Gastrocnemius medialis (tissue), 4 donors: ENCODE data around the gene TAF7L. TPM values are rescaled to one million over a fixed set of nuclear protein-coding genes. Genes with fewer than 3 reads are reported as not detected.

ENCODE experiments used
- ATAC-seq, 2 donors: fragments of 150-250 bp; one replicate each; pipeline ENCODE4 v1.9.1; 2016
- DNase-seq, 2 donors: peaks; one replicate each; pipeline ENCODE4 v3.0.0-alpha.2; 2019
- H3K27ac ChIP-seq, 4 donors: fragments of 200-600 bp; sonication (generic); 1 replicate in 1 of 4; 2 replicates in 3 of 4; pipeline ENCODE4 v1.5.1; 2016 to 2018; ENCODE audit warnings: mild to moderate bottlenecking in 2 of 4, moderate library complexity in 1 of 4
- H3K27me3 ChIP-seq, 3 donors: fragments of 200-600 bp; sonication (generic) in 2 of 3; 1 replicate in 1 of 3; 2 replicates in 2 of 3; pipeline versions ENCODE4 v1.5.1 to v1.6.0; 2016 to 2019; ENCODE audit warnings: mild to moderate bottlenecking in 1 of 3, moderate library complexity in 1 of 3
- H3K36me3 ChIP-seq, 2 donors: fragments of 200-600 bp; sonication (generic) in 1 of 2; one replicate each; pipeline ENCODE4 v1.5.1; 2017 to 2018
- H3K4me1 ChIP-seq, 2 donors: fragments of 200-600 bp; sonication (generic) in 1 of 2; one replicate each; pipeline ENCODE4 v1.5.1; 2016 to 2017; ENCODE audit warnings: mild to moderate bottlenecking in 2 of 2
- H3K4me3 ChIP-seq, 4 donors: fragments of 200-600 bp; sonication (generic) in 3 of 4; 1 replicate in 1 of 4; 2 replicates in 3 of 4; pipeline ENCODE4 v1.5.1; 2016 to 2019; ENCODE audit warnings: mild to moderate bottlenecking in 2 of 4
- H3K9me3 ChIP-seq, 3 donors: fragments of 200-600 bp; sonication (generic) in 2 of 3; 1 replicate in 1 of 3; 2 replicates in 2 of 3; pipeline ENCODE4 v1.5.1; 2016 to 2019
- POLR2A ChIP-seq, 2 donors: fragments of 450-650 bp; IDR thresholded peaks; one replicate each; pipeline ENCODE4 v1.6.1; 2017; ENCODE audit warnings: antibody characterized with exemption in 2 of 2, mild to moderate bottlenecking in 2 of 2, moderate library complexity in 2 of 2
- in situ Hi-C, 4 donors: fragments of 200-750 bp; cut with MboI; loops; one replicate each; pipeline versions ENCODE4 v1.15.0 to v1.8.0; 2017; ENCODE audit warnings: low sequenced_read_pairs in 4 of 4
- intact Hi-C: fragments of 100-400 bp; cut with DNase I; formaldehyde crosslinking; loops from one replicate; pipeline ENCODE4 v1.15.1; 2023; ENCODE audit warnings: low total_unique reads
- total RNA-seq, 4 donors: library from RNA; depleted of rRNA; stranded (reverse); fragments of >200 nt; gene quantifications; one replicate each; pipeline versions ENCODE4 v1.1.0 to v1.2.3, GENCODE V29; 2016
- TF ChIP-seq, protein P1 (sequence below), 5 experiments: fragments of 450-650 bp in 3 of 5; fragments of 200-600 bp in 2 of 5; sonication (generic) in 2 of 5; IDR thresholded peaks in 4 of 5; conservative IDR thresholded peaks in 1 of 5; 1 replicate in 4 of 5; 2 replicates in 1 of 5; pipeline ENCODE4 v1.5.1; 2016 to 2019; ENCODE audit warnings: antibody characterized with exemption in 5 of 5, mild to moderate bottlenecking in 3 of 5, moderate library complexity in 3 of 5

TAF7L gene
- total RNA-seq, 4 donors from 2014 or later, result not detected

- H3K27me3 ChIP-seq, result no peaks in the 10 kb centered on the region
- TF ChIP-seq, protein P1, sequence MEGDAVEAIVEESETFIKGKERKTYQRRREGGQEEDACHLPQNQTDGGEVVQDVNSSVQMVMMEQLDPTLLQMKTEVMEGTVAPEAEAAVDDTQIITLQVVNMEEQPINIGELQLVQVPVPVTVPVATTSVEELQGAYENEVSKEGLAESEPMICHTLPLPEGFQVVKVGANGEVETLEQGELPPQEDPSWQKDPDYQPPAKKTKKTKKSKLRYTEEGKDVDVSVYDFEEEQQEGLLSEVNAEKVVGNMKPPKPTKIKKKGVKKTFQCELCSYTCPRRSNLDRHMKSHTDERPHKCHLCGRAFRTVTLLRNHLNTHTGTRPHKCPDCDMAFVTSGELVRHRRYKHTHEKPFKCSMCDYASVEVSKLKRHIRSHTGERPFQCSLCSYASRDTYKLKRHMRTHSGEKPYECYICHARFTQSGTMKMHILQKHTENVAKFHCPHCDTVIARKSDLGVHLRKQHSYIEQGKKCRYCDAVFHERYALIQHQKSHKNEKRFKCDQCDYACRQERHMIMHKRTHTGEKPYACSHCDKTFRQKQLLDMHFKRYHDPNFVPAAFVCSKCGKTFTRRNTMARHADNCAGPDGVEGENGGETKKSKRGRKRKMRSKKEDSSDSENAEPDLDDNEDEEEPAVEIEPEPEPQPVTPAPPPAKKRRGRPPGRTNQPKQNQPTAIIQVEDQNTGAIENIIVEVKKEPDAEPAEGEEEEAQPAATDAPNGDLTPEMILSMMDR (IDR thresholded peaks at IDR 0.05 in 4 of 5, conservative IDR thresholded peaks at IDR 0.05 in 1 of 5), result no peak
- no peak for TF ChIP-seq POLR2A (IDR thresholded peaks at IDR 0.05)
- intact Hi-C loops, result no loop called here
- in situ Hi-C loops, result no loop called here
- no peaks in the 10 kb centered on the region for H3K36me3 ChIP-seq
- H3K9me3 ChIP-seq, result no peaks in the 10 kb centered on the region
- no peaks in the 10 kb centered on the region for H3K4me1 ChIP-seq
- H3K4me3 ChIP-seq, result no peak overlapping the region
- ATAC-seq, result no peak
- DNase-seq, result no peak
- no peak overlapping the region for H3K27ac ChIP-seq
These were observed 28.5 kb downstream of the TAF7L start for GRCh38 chrX:101262590-101262989.

DNA sequence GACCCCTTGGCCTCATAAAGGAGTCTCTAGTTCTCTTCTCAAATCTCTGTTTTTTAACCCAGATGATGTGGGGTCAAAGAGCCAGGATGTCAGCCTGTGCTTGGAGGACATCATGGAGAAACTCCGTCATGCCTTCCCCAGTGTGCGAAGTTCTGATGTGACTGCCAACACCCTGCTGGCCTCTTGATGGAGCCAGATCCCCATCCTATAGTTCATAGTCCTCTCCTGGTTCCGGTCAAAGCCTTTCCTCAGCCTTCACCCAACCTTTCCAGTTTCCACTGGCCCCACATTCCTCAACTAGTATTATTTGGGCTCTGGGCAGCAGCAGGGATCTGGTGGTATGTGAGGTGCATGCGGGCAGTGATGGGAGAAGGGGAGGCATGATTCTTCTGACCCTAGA is 30.7 kb downstream of the TAF7L start:
- no peaks in the 10 kb centered on the region for H3K4me1 ChIP-seq
- no peak overlapping the region for H3K27ac ChIP-seq
- in situ Hi-C loops (no loop called here), intact Hi-C loops (no loop called here)
- DNase-seq, result no peak
- H3K4me3 ChIP-seq, result no peak overlapping the region
- H3K9me3 ChIP-seq, result no peaks in the 10 kb centered on the region
- no peak for TF ChIP-seq POLR2A (IDR thresholded peaks at IDR 0.05)
- TF ChIP-seq, protein P1 (IDR thresholded peaks at IDR 0.05 in 4 of 5, conservative IDR thresholded peaks at IDR 0.05 in 1 of 5), result no peak
- ATAC-seq, result no peak
- H3K27me3 ChIP-seq, result no peaks in the 10 kb centered on the region
- H3K36me3 ChIP-seq, result no peaks in the 10 kb centered on the region

DNA sequence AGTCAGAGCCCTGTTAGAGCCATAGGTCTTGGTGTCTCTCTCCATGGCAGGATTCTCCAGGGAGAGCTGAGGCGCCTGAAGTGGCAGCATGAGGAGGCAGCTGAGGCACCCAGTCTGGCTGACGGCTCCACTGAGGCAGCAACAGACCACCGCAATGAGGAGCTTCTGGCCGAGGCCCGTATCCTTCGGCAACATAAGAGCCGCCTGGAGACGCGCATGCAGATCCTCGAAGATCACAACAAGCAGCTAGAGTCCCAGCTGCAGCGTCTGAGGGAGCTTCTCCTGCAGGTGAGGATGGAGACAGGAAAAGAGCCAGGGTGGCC is 32.9 kb downstream of the TAF7L start:
- H3K27ac ChIP-seq, result no peak overlapping the region
- H3K27me3 ChIP-seq, result no peaks in the 10 kb centered on the region
- intact Hi-C loops (no loop called here), in situ Hi-C loops (no loop called here)
- DNase-seq (no peak), ATAC-seq (no peak)
- no peak for TF ChIP-seq POLR2A (IDR thresholded peaks at IDR 0.05)
- TF ChIP-seq, protein P1 (IDR thresholded peaks at IDR 0.05 in 4 of 5, conservative IDR thresholded peaks at IDR 0.05 in 1 of 5), result no peak
- H3K4me3 ChIP-seq, result no peak overlapping the region
- H3K4me1 ChIP-seq, result no peaks in the 10 kb centered on the region
- H3K9me3 ChIP-seq, result no peaks in the 10 kb centered on the region
- H3K36me3 ChIP-seq, result no peaks in the 10 kb centered on the region

DNA sequence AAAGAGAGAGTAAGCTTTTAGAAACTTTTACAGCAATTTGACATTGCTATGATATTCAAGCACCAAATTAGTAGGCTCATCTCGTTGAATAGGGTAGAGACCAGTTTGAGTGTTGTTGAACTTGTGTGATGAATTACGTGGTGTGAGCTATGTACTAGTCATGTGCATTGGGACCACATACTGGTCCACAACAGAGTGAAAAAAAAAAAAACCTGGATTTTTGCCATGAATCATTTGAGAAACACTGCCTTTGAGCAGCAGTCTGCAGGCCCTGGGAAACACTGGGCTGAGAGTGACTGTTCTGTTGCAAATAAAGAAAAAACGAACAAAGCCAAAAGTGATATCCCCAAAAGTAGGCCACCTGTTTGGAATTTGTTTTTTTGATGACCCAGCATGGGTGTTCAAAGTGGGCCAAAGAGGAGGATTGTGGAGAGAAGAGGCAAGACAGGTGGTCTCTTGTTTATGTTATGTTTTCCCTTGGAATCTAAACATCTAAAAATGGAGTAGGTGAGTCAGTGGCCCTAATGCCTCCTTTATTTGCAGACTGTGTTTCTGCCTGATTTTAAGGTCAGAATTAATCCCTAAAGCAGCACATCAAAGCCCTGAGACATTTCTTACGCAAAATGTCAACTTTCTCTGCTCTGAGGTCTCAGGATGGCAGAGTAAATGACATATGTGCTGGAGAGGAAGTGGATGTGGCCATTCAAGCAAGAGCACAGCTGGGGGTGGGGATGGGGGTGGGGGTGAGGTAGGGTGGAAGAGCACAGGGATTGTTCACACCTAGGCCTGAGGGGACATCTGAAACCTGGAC is 33.5 kb downstream of the TAF7L start:
- no peaks in the 10 kb centered on the region for H3K9me3 ChIP-seq
- TF ChIP-seq, protein P1 (IDR thresholded peaks at IDR 0.05 in 4 of 5, conservative IDR thresholded peaks at IDR 0.05 in 1 of 5), result no peak
- intact Hi-C loops (no loop called here), in situ Hi-C loops (no loop called here)
- no peak overlapping the region for H3K4me3 ChIP-seq
- H3K4me1 ChIP-seq, result no peaks in the 10 kb centered on the region
- H3K27me3 ChIP-seq, result no peaks in the 10 kb centered on the region
- DNase-seq, result no peak
- ATAC-seq, result no peak
- H3K36me3 ChIP-seq, result no peaks in the 10 kb centered on the region
- no peak overlapping the region for H3K27ac ChIP-seq

DNA sequence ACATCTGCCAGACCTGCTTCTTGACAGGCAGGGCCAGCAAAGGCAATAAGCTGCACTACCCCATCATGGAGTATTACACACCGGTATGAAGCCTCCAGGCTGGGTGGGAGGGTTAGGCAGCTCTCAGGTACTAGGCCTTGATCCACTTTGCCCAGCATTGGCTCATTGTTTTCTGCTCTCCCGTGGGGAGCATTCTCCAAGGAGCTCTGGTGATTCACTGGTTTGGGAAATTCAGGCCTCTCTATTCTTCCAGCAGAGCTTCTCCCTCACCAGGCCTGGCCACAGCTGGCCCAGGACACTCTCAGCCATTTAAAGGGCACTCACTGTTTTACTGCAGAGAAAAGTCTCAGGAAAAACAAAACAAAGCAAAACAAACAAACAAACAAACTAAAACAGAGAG is 38.5 kb downstream of the TAF7L start:
- no peak for ATAC-seq
- in situ Hi-C loops, result no loop called here
- H3K36me3 ChIP-seq, result no peaks in the 10 kb centered on the region
- H3K27ac ChIP-seq, result no peak overlapping the region
- DNase-seq, result no peak
- no peaks in the 10 kb centered on the region for H3K27me3 ChIP-seq
- H3K4me3 ChIP-seq, result no peak overlapping the region
- no peak for TF ChIP-seq POLR2A (IDR thresholded peaks at IDR 0.05)
- TF ChIP-seq, protein P1 (IDR thresholded peaks at IDR 0.05 in 4 of 5, conservative IDR thresholded peaks at IDR 0.05 in 1 of 5), result no peak
- intact Hi-C loops, result no loop called here
- H3K9me3 ChIP-seq, result no peaks in the 10 kb centered on the region
- no peaks in the 10 kb centered on the region for H3K4me1 ChIP-seq
